NCI-H2107 treated with DMSO at 0.1 percent for 48 hours (cell line): Measurements from ENCODE around the gene RIPK4.

Experiments
- DNase-seq: peaks from one replicate; lab custom pipeline; 2025; ENCODE audit not compliant: unreplicated experiment; lab: John Stamatoyannopoulos, UW

The RIPK4 gene

DNA sequence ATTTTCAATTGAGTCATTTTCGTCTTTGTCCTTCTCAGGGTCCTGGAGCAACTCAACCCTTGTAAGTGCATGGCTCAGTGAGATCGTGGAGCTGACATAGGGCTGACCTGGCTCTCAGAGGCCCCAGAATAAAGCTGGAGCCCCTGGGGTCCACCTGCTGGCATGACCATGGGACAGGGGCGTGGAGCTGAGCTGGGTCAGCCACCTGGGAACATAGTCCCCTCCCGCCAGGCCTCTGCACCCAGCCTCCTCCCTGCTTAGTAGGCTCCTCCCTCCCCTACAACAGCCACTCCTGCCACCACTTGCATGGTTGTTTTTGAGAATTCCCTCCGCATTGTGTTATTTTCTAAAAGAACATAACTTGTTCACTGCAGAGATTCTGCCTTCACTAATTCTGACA, 3.1 kb upstream of the RIPK4 start:
- no peak for DNase-seq

DNA sequence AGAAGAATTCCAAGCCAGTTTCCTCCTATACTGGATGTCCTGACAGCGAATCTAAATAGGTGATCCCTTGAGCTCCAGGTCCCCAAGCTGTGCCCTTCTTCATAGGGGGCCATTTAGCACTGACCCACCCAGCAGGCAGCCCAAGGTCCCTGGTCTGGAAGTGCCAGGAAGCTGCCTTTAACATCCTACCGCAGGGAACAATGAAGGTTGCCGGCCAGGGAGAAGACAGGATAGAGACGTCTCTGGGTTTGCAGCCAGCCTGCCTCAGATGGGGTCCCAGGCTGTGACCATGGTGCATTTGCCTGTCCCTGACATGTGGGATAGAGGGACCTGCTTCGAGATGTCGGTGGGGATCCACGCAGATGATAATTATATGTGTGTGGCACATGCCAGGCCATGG, 2.7 kb upstream of the RIPK4 start:
- DNase-seq: no peak

DNA sequence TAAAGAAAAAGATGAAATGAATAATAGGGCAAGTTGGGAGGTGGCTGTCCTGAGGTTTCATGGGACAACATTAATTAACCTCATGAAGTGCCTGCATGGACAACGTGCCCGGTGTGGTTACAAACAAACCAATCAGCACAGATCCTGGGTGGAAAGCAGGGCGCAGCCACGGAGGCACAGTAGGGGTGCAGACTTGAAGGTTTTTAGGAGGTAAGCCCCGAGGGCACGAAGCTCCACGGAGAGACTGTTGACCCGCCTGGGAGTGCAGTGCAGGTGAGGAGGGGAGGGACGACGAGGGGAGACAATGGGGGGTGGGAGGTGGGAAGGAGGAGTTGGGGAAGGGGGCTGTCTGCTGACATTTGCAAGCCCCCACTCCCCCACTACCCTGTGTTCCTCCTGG, 2.3 kb upstream of the RIPK4 start:
- no peak for DNase-seq

DNA sequence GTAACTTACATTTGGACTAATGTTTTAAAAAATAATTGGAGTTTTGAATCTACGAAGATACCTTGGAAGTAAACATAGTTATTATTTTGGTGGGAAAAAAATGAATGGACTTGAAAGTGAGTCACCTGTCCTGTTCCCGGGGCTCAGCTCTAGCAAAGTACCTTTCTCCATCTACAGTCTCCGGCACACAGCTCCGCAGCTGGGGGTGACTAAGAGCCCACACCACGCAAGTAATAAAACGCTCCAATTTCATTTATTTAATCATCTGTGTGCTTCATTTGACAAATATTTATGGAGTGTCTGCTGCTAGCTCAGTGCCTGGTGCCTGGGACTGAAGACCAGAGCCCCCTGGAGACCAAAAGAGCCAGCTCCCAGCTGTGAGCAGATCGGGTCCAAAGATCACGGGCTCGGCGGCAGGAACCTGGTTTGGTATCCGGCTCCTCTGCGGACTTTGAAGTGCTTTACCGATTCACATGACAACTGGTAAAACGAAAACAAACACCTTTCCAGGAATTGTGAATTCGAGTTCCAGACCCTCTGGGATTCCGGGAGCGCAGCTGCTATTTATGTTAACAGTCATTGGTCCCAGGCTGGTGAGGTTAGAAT, 1.7 kb upstream of the RIPK4 start:
- peak; percentile 41 for DNase-seq

GRCh38 chr21:41767606-41768436, 969 bp upstream of the RIPK4 start:
- DNase-seq: no peak

- no peak for DNase-seq
Measured at GRCh38 chr21:41765973-41766882, 624 bp downstream of the RIPK4 start.

- DNase-seq: peak; percentile 44
Measured at GRCh38 chr21:41765420-41765821, 1.4 kb downstream of the RIPK4 start.

DNA sequence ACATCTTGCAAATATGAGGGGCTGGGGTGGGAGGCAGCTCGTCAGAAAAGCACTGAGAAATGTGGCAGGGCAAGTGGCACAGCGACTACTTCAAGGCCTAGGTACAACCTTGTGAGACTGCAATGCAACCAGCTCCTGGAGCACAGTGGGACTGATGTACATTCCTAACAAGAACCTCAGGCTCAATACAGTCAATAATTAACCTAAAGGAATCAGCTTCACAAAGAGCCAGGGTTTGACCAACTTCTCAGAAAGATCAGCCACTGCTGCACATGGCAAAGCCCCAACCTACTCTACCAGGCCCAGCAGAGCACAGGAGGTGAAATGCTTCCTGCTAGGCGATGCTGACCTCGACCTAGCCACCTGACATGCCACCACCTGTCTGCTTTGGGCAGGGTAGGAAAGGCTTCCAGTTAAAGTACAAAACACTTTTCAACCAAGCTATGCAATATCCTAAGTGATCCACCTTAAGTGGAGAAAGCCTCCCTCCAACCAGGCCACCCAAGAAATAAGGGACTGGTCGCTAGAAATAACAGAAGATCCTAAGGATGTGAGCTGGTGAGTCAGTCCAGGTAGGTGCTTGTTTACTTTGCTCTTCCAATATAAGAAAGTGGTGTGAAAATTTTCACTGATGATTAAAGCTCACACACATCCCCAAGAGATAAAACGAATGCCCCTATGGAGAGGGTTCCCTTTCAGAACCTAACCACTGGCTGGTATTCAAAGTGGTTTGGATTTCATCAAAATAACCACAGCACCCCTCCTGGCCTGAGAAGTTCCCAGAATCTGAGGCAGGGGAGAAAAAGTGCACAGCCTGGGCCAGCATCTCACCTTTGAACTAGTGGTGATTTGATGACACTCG, 2.1 kb downstream of the RIPK4 start:
- DNase-seq: peak; percentile 44

GRCh38 chr21:41763996-41764395, 2.9 kb downstream of the RIPK4 start:
- DNase-seq: no peak

DNA sequence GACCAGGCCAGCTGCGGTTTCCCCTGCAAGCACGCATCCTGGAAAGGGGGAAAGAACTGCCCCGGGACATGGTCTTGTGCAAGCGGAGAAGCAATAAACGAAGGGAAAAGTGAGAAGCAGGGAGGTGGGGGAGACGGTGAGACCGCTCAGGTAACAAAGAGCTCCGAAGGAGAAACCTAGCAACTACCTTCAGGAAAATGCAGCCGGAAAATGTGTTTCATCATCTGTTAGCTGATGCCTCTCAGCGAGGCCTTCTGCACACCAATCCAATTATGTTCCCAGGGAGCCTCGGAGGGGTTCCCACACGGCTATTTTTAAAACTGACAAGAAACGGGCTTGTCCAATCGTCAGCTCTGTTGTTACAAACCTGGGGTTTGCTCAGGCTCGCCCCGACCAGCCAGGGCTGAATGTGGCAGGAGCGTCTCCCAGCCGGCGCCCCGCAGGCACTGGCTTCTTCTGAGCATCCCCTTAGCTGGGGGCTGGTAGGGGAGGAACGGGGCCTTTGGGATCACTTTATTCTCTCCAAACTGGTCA, 3.4 kb downstream of the RIPK4 start:
- DNase-seq: peak; percentile 91

GRCh38 chr21:41762753-41763152, 4.1 kb downstream of the RIPK4 start:
- no peak for DNase-seq

- DNase-seq: peak; percentile 48
Measured at GRCh38 chr21:41761934-41762635, 4.8 kb downstream of the RIPK4 start.

DNA sequence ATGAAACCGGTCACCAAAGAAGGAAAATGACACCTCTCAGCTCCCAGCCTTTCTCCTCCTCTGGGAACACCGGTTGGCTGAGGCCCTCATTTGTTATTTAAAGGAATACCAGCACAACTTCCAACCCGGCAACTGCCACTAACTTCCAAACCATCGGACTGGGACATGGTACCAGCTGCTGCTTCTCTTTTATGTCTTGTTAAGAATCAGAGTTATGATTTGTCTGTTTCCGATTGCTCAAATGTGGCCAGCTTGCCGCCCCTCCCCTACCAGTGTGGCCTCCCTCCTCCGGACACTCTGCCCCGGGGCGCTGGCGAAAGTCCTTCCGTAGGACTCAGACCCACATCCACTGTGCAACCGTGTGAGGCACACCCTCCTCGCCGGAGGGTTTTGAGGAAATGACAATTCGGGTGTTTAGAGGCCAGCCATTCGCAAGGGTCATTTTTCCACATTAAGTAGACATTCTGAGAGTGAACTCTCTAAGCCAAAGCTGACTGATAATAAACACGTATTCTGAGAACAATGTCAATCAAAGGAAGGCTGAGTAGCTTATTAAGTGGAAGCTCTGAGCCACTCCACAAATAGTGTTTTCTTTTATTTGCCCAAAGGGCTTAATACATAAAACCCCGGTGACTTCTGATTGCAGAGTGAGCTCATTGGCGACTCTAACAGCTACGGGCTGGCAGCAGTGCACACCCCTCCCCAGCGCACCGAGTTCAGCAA, 5.5 kb downstream of the RIPK4 start:
- peak; percentile 37 for DNase-seq

DNA sequence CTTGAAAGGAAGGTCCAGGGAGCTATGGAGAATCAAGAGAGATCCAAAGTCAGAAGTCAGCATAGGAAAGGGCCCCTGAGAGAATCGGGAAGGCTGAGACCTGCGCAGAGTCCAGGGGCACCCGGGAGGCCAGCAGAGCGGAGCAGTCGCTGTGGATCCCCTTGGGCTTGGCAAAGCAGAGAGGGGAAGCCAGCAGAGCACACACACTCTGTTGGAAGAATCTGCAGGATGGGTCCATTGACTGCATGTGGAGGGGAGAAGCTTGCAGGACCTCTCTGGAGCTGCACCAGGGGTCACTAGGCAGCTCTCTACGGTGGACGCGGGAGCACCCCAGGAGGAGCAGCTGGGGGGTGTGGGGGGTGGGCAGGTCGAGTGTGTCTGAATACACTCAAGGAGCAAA, 6.4 kb downstream of the RIPK4 start:
- DNase-seq: no peak

- no peak for DNase-seq
Measured at GRCh38 chr21:41759926-41760325, 6.9 kb downstream of the RIPK4 start.

DNA sequence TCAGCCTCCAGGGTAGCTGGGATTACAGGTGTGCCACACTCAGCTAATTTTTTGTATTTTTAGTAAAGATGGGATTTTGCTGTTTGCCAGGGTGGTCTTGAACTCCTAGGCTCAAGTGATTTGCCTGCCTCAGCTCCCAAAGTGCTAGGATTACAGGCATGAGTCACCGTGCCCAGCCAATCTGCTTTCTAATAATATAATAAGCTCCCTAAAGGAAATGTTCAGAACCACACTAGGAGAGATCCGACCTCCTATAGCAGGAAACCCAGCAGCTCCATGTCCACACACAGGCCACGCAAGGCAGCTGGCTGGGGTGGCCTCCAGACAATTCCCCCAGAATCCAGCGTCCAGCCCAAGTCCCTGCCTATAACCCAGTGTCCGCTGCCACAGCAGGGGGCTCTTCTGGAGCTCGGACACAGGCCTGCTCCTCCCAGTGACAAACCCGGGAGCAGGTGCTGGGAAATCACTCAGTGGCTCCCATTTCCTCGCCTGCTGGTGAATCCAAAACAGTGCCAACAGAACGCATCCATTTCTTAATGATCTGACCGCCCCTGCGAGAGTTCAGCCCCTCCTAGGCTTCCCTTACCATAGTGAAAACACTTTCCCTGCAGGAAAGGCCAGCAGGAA, 7.5 kb downstream of the RIPK4 start:
- no peak for DNase-seq

- DNase-seq: no peak
Measured at GRCh38 chr21:41758550-41758949, 8.3 kb downstream of the RIPK4 start.

GRCh38 chr21:41755934-41756773, 10.7 kb downstream of the RIPK4 start:
- DNase-seq: no peak
